GM19035 (cell line): Measurements from ENCODE around the gene ZFP36.
A peak's percentile ranks its signal among the peaks of the same experiment; 100 is the strongest.
"Not testable (repeated sequence)": the region's sequence is repeated elsewhere in the genome, so short reads cannot be mapped to it uniquely, and the experiment has no call there.

ENCODE experiments used
- ATAC-seq: cut with Tn5 transposase; IDR thresholded peaks from one replicate; pipeline ENCODE4 v1.9.1; 2021; ENCODE audit not compliant: unreplicated experiment

Gene ZFP36

DNA sequence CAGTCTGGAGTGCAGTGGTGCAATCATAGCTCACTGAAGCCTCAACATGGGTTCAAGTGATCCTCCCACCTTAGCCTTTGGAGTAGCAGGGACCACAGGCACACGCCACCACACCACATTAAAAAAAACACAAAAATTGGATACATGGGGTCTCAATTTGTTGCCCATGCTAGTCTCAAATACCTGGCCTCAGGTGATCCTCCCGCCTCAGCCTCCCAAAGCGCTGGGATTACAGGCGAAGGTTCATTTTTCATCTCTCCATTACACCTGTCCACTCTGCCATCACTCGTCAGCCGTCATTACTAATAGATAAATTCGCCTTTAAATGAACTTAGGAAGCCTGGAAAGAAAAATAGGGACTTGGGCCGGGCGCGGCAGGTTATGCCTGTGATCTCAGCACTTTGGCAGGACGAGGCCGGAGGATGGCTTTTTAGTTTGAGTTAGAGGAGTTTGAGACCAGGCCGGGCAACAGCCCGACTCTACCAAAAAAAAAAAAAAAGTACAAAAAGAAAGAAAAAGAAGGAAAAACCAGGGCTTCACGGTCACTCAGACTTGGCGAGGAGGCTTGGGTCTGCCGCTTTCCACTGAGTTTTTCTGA is 38.0 kb downstream of the ZFP36 start:
- no peak for ATAC-seq

GRCh38 chr19:39445196-39446111 is 38.8 kb downstream of the ZFP36 start, which contains the start of gene SUPT5H:
TSS of gene SUPT5H (plus strand) at chr19:39445582. CDS start at chr19:39445891, 309 bp downstream.
- peak; percentile 80 for ATAC-seq

DNA sequence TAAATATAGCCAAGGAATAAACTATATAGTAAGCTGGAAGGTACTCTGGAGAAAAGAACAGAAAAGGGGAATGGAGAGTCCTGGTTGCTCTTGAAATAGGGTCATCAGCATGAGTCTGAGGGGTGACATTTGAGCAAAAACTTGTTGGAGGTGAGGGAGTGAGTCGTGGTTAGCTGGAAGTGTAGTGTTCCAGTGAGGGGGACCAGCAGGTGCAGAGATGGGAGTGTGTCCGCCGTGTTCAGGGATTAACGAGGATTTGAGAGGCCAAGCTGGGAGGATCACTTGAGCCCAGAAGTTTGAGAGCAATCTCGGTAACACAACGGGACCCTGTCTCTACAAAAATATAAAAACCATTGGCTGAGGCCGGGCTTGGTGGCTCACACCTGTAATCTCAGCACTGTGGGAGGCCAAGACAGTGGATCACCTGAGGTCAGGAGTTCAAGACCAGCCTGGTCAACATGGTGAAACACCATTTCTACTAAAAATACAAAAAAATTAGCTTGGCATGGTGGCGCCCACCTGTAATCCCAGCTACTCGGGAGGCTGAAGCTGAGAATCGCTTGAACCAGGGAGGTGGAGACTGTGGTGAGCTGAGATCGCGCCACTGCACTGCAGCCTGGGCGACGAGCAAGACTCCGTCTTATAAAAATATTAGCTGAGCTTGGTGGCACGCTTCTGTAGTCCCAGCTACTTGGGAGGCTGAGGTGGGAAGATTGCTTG is 39.9 kb downstream of the ZFP36 start:
- ATAC-seq: no peak

DNA sequence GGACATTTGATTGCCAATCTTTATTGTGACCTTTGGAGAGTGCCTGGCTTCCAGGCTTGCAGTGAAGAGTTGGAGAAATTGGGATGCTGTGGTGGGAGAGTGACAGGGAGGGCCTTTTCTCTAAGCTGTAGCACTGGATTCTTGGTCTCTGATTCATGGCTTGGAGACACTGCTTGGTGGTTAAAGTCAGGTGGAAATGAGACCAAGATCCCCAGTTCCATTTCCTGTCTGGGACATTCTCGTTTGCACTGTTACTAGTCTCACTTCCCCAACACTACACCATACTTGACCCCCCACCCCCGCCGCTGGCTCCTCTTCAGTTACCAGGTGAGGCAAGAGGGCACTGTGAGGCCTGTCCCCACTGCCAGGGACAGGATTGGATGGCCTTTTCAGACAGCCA is 41.6 kb downstream of the ZFP36 start:
- no peak for ATAC-seq

DNA sequence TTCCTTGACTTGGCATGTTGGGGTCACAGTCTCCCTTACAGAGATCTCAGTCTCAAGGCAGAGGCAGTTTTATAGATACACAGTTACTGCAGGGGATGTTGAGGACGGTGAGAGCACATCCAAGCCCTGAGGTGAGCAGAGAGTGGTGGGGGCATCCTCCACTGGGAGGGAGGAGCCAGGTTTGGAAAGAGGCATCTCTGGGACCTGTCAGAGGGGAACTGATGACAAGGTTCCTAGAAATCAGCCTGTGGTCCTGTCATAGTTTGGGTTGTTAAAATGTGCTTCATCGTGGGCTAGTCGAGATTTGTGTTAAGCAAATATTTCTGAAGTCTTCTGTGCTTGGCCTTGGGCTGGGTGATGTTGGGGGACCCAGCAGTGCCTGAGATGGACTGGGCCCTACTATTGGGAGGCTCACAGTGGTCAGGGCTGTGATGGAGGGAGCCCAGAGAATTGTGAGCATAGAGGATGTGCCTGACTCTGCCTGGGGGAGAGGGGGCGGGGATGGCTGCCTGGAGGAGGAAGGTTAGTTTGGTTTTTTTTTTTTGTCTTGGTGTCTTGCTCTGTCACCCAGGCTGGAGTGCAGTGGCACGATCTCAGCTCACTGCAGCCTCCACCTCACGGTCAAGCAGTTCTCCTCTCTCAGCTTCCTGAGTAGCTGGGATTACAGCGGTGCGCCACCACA is 42.6 kb downstream of the ZFP36 start:
- ATAC-seq: no peak

DNA sequence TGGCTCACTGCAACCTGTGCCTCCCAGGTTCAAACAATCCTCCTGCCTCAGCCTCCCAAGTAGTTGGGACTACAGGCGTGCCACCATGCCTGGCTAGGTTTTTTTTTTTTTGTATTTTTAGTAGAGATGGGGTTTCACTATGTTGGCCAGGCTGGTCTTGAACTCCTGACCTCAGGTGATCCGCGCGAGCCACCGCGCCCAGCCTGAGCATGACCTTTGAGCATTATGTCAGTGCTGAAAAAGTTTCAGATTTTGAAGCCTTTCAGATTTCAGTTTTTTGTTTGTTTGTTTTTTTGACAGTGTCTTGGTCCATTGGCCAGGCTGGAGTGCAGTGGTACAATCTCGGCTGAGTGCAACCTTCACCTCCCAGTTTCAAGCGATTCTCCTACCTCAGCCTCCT is 44.6 kb downstream of the ZFP36 start:
- not testable (repeated sequence) for ATAC-seq
